Measurements from ENCODE around the gene KRT82. TPM values are rescaled to one million over a fixed set of nuclear protein-coding genes. Genes with fewer than 3 reads are reported as not detected.

The KRT82 gene
- polyA plus RNA-seq, 1 of the 3 experiments (the other 2 are of a cell fraction): not detected

GRCh38 chr12:52396656-52397055 is 9.5 kb downstream of the KRT82 start (continued):
- TF ChIP-seq ELF1 (IDR thresholded peaks at IDR 0.05) (no peak), NRF1 (IDR thresholded peaks at IDR 0.05; ENCODE audit: low read depth, low read length) (no peak), RCOR1 (IDR thresholded peaks at IDR 0.05; ENCODE audit: low read length) (no peak), EZH2phosphoT487 (IDR thresholded peaks at IDR 0.05; ENCODE audit: borderline replicate concordance, low read depth) (no peak)

- H3K36me3 ChIP-seq (replicated peaks in 1 of 2; ENCODE audit: control insufficient read depth in 1 of 2, insufficient read depth in 2 of 2, low read length in 1 of 2): no peaks in the 10 kb centered on the region
- TF ChIP-seq YY1 (IDR thresholded peaks at IDR 0.05; ENCODE audit: low read depth): no peak
- TF ChIP-seq CTCF (IDR thresholded peaks at IDR 0.05): peak; percentile 39
- no peak for TF ChIP-seq POLR2AphosphoS5 (IDR thresholded peaks at IDR 0.05; ENCODE audit: low read depth, low read length)
- TF ChIP-seq FOXJ3 (CRISPR knock-in tag; IDR thresholded peaks at IDR 0.05): no peak
- no peak for TF ChIP-seq TEAD4 (IDR thresholded peaks at IDR 0.05; ENCODE audit: borderline replicate concordance, insufficient read depth)
- no peaks in the 10 kb centered on the region for H3K79me2 ChIP-seq (ENCODE audit: insufficient read depth)
- peaks cover 37% of the 10 kb centered on the region; the same call in 1 of the 2 replicates for H3K27me3 ChIP-seq (ENCODE audit: insufficient read depth)
- no peaks in the 10 kb centered on the region for H3K9me2 ChIP-seq
- H3K9me3 ChIP-seq: no peaks in the 10 kb centered on the region
- peaks cover 0 to 7% of the 10 kb centered on the region in 2 experiments; a peak in 1 of 4 replicates for H3K4me1 ChIP-seq (ENCODE audit: control insufficient read depth in 1 of 2, insufficient read depth in 2 of 2, low read depth in 1 of 2, low read length in 1 of 2)
- H3K4me3 ChIP-seq (ENCODE audit: low read depth in 2 of 2, low read length in 1 of 2): no peak overlapping the region
- no peaks in the 10 kb centered on the region for H4K20me1 ChIP-seq (ENCODE audit: insufficient read depth)
- ChIA-PET CTCF (interaction anchor here (0.7 to 1.9 kb wide), 8 partner anchors 9 to 585 kb away, joined by 3 to 7 read pairs (median 4); no protein-coding TSS in a partner anchor), POLR2A (no interaction called here)
- no peak overlapping the region for H3K9ac ChIP-seq
- 47% methylated on average over 16 of the region's 20 CpGs for WGBS (ENCODE audit: low lambda C conversion rate)
- H2AFZ ChIP-seq (ENCODE audit: low read depth): no peak overlapping the region
- DNase-seq: no peak
- H3F3A ChIP-seq (replicated peaks; ENCODE audit: insufficient read depth): no peaks in the 10 kb centered on the region
- no peak overlapping the region for H3K27ac ChIP-seq (ENCODE audit: low read depth in 2 of 2, low read length in 1 of 2)
- H3K4me2 ChIP-seq: no peak overlapping the region
These were observed 10.2 kb downstream of the KRT82 start for GRCh38 chr12:52395761-52396434.

- no peak overlapping the region for H3K9ac ChIP-seq
- CTCF ChIA-PET: interaction anchor here (0.6 to 1.9 kb wide), 8 partner anchors 11 to 470 kb away, joined by 3 to 7 read pairs (median 4); no protein-coding TSS in a partner anchor
- no peak for TF ChIP-seq GABPA (IDR thresholded peaks at IDR 0.05; ENCODE audit: low read depth)
- no peak for TF ChIP-seq TCF12 (IDR thresholded peaks at IDR 0.05)
- TF ChIP-seq PBX3 (IDR thresholded peaks at IDR 0.05): no peak
- no peak for TF ChIP-seq EP300 (IDR thresholded peaks at IDR 0.05; ENCODE audit: borderline replicate concordance in 1 of 2, low read depth in 1 of 2, low read length in 1 of 2)
- no peak for TF ChIP-seq MEF2A (IDR thresholded peaks at IDR 0.05; ENCODE audit: borderline replicate concordance, low read depth)
- no peak for TF ChIP-seq FOXJ3 (CRISPR knock-in tag; IDR thresholded peaks at IDR 0.05)
- TF ChIP-seq IRF3 (IDR thresholded peaks at IDR 0.05; ENCODE audit: low read depth, low read length): no peak
- no peak for TF ChIP-seq RAD21 (IDR thresholded peaks at IDR 0.05; ENCODE audit: low read length)
- no peak for TF ChIP-seq JUND (IDR thresholded peaks at IDR 0.05)
- TF ChIP-seq USF1 (IDR thresholded peaks at IDR 0.05; ENCODE audit: borderline replicate concordance, low read depth): no peak
- TF ChIP-seq GATA2 (CRISPR knock-in tag; IDR thresholded peaks at IDR 0.05): no peak
- no peak for TF ChIP-seq NRF1 (IDR thresholded peaks at IDR 0.05; ENCODE audit: low read depth, low read length)
- TF ChIP-seq SMC3 (IDR thresholded peaks at IDR 0.05; ENCODE audit: low read depth, low read length): no peak
- TF ChIP-seq EZH2phosphoT487 (IDR thresholded peaks at IDR 0.05; ENCODE audit: borderline replicate concordance, low read depth): no peak
These were observed 11.2 kb downstream of the KRT82 start for GRCh38 chr12:52394836-52395405.

More at GRCh38 chr12:52394836-52395405, 11.2 kb downstream of the KRT82 start:
- Histone ChIP-seq H3F3A (replicated peaks; ENCODE audit: insufficient read depth) (no peaks in the 10 kb centered on the region), H3K4me3 (ENCODE audit: low read depth in 2 of 2, low read length in 1 of 2) (no peak overlapping the region), H2AFZ (ENCODE audit: low read depth) (no peak overlapping the region), H3K4me2 (no peak overlapping the region), H4K20me1 (ENCODE audit: insufficient read depth) (no peaks in the 10 kb centered on the region), H3K4me1 (ENCODE audit: control insufficient read depth in 1 of 2, insufficient read depth in 2 of 2, low read depth in 1 of 2, low read length in 1 of 2) (peaks cover 0 to 7% of the 10 kb centered on the region in 2 experiments; a peak in 1 of 4 replicates), H3K27me3 (ENCODE audit: insufficient read depth) (peaks cover 37% of the 10 kb centered on the region; the same call in 1 of the 2 replicates), H3K9me2 (no peaks in the 10 kb centered on the region), H3K9me3 (no peaks in the 10 kb centered on the region), H3K36me3 (replicated peaks in 1 of 2; ENCODE audit: control insufficient read depth in 1 of 2, insufficient read depth in 2 of 2, low read length in 1 of 2) (no peaks in the 10 kb centered on the region), H3K79me2 (ENCODE audit: insufficient read depth) (no peaks in the 10 kb centered on the region), H3K27ac (ENCODE audit: low read depth in 2 of 2, low read length in 1 of 2) (no peak overlapping the region)
- POLR2A ChIA-PET: no interaction called here
- WGBS (ENCODE audit: low lambda C conversion rate): 61% methylated on average over 11 of the region's 13 CpGs
- no peak for DNase-seq

Data from SK-N-SH (cell line).